Gastroesophageal sphincter (tissue), 4 donors: ENCODE data around the gene PCSK2. TPM values are rescaled to one million over a fixed set of nuclear protein-coding genes. Genes with fewer than 3 reads are reported as not detected.
A peak's percentile ranks its signal among the peaks of the same experiment; 100 is the strongest.

Experiments
- ATAC-seq: fragments of 150-250 bp; one replicate; pipeline ENCODE4 v1.9.1; 2016; ENCODE audit warnings: mild to moderate bottlenecking, moderate library complexity
- H3K27ac ChIP-seq, 4 donors: fragments of 200-600 bp; sonication (generic) in 3 of 4; 1 replicate in 3 of 4; 2 replicates in 1 of 4; pipeline ENCODE4 v1.5.1; 2016 to 2019
- H3K27me3 ChIP-seq: fragments of 200-600 bp; sonication (generic); one replicate; pipeline ENCODE4 v1.5.1; 2019
- H3K36me3 ChIP-seq, 2 donors: fragments of 200-600 bp; sonication (generic); one replicate each; pipeline ENCODE4 v1.5.1; 2019; ENCODE audit warnings: control low read depth in 1 of 2
- H3K4me1 ChIP-seq, 3 donors: fragments of 200-600 bp; sonication (generic); 1 replicate in 2 of 3; 2 replicates in 1 of 3; pipeline ENCODE4 v1.5.1; 2016 to 2019; ENCODE audit warnings: control low read depth in 2 of 3
- H3K4me3 ChIP-seq, 2 donors: fragments of 200-600 bp; sonication (generic); one replicate each; pipeline ENCODE4 v1.5.1; 2019; ENCODE audit warnings: mild to moderate bottlenecking in 1 of 2, moderate library complexity in 1 of 2
- H3K9me3 ChIP-seq, 3 donors: fragments of 200-600 bp; sonication (generic); one replicate each; pipeline ENCODE4 v1.5.1; 2017 to 2019; ENCODE audit warnings: control low read depth in 2 of 3
- CTCF ChIP-seq, 4 experiments: fragments of 200-600 bp in 2 of 4; fragments of 450-650 bp in 2 of 4; sonication (generic) in 1 of 4; IDR thresholded peaks; one replicate each; pipeline ENCODE4 v1.5.1; 2017 to 2019; ENCODE audit warnings: antibody characterized with exemption in 4 of 4, mild to moderate bottlenecking in 2 of 4, moderate library complexity in 2 of 4
- EP300 ChIP-seq: sonication (generic); formaldehyde crosslinking; IDR thresholded peaks from one replicate; pipeline ENCODE4 v1.6.1; 2017; ENCODE audit warnings: antibody characterized with exemption, mild to moderate bottlenecking
- POLR2A ChIP-seq, 2 donors: fragments of 450-650 bp; IDR thresholded peaks; one replicate each; pipeline ENCODE4 v1.6.1; 2017; ENCODE audit warnings: antibody characterized with exemption in 2 of 2, mild to moderate bottlenecking in 2 of 2, moderate library complexity in 1 of 2
- POLR2AphosphoS5 ChIP-seq: sonication (generic); formaldehyde crosslinking; IDR thresholded peaks from one replicate; pipeline ENCODE4 v1.6.1; 2017; ENCODE audit warnings: antibody characterized with exemption
- WGBS, 2 donors: methylation state at CpG; one replicate each; pipeline ENCODE4 v1.1.5; 2018; ENCODE audit warnings: low coverage in 1 of 2; 5-methylcytosine and 5-hydroxymethylcytosine counted together
- total RNA-seq, 4 donors: library from RNA; depleted of rRNA; stranded (reverse); fragments of >200 nt; gene quantifications; one replicate each; pipeline ENCODE4 v1.1.0, GENCODE V29; 2016

Gene PCSK2
- total RNA-seq, 4 donors from 2014 or later, result 1.6 to 8.5 (median 4.5) TPM

GRCh38 chr20:17423782-17424181 lies 196.9 kb downstream of the PCSK2 start:
- H3K27ac ChIP-seq, result no peak overlapping the region
- TF ChIP-seq EP300 (no peak), POLR2AphosphoS5 (no peak), CTCF (IDR thresholded peaks at IDR 0.05) (no peak), POLR2A (IDR thresholded peaks at IDR 0.05) (no peak)
- no peaks in the 10 kb centered on the region for H3K4me1 ChIP-seq
- no peak overlapping the region for H3K4me3 ChIP-seq
- no peaks in the 10 kb centered on the region for H3K9me3 ChIP-seq
- ATAC-seq, result no peak
- peaks cover 18% of the 10 kb centered on the region for H3K27me3 ChIP-seq
- no peaks in the 10 kb centered on the region for H3K36me3 ChIP-seq

- Histone ChIP-seq H3K4me1 (peaks cover 0 to 9% (median 3%) of the 10 kb centered on the region in 3 donors), H3K36me3 (no peaks in the 10 kb centered on the region), H3K27ac (no peak overlapping the region), H3K9me3 (no peaks in the 10 kb centered on the region), H3K27me3 (peaks cover 34% of the 10 kb centered on the region), H3K4me3 (no peak overlapping the region)
- 60 to 78% methylated on average over 1 to 2 of the region's 2 CpGs for WGBS, 2 donors
- no peak for ATAC-seq
- TF ChIP-seq CTCF (IDR thresholded peaks at IDR 0.05) (no peak), POLR2A (IDR thresholded peaks at IDR 0.05) (no peak), POLR2AphosphoS5 (no peak), EP300 (no peak)
These were observed 200.8 kb downstream of the PCSK2 start for GRCh38 chr20:17427638-17428037.

GRCh38 chr20:17430125-17430950 lies 203.5 kb downstream of the PCSK2 start:
- Histone ChIP-seq H3K9me3 (no peaks in the 10 kb centered on the region), H3K4me3 (no peak overlapping the region), H3K27me3 (peaks cover 52% of the 10 kb centered on the region), H3K4me1 (peaks cover 0 to 9% (median 3%) of the 10 kb centered on the region in 3 donors), H3K36me3 (no peaks in the 10 kb centered on the region), H3K27ac (no peak overlapping the region)
- TF ChIP-seq CTCF (IDR thresholded peaks at IDR 0.05), result no peak
- TF ChIP-seq EP300, result no peak
- no peak for TF ChIP-seq POLR2AphosphoS5
- no peak for TF ChIP-seq POLR2A (IDR thresholded peaks at IDR 0.05)
- ATAC-seq, result no peak
- 44 to 54% methylated on average over 3 of the region's 3 CpGs for WGBS, 2 donors

- WGBS, 2 donors, result 30 to 38% methylated on average over 10 to 15 of the region's 17 CpGs
- H3K4me3 ChIP-seq, result no peak overlapping the region
- H3K9me3 ChIP-seq, result no peaks in the 10 kb centered on the region
- H3K4me1 ChIP-seq, result peaks cover 0 to 9% (median 3%) of the 10 kb centered on the region in 3 donors
- no peak for TF ChIP-seq EP300
- no peak for TF ChIP-seq POLR2A (IDR thresholded peaks at IDR 0.05)
- peak; percentile 55 to 92 (median 78) for TF ChIP-seq CTCF (IDR thresholded peaks at IDR 0.05)
- no peak for TF ChIP-seq POLR2AphosphoS5
- no peak overlapping the region for H3K27ac ChIP-seq
- ATAC-seq, result no peak
- no peaks in the 10 kb centered on the region for H3K36me3 ChIP-seq
- peaks cover 66% of the 10 kb centered on the region for H3K27me3 ChIP-seq
These were observed 205.0 kb downstream of the PCSK2 start for GRCh38 chr20:17431621-17432364.
